ENCODE measurements around the gene FYN. TPM values are rescaled to one million over a fixed set of nuclear protein-coding genes. Genes with fewer than 3 reads are reported as not detected.

Gene FYN
- total and polyA plus RNA-seq, 9 of the 15 experiments (the other 6 are each of a cell fraction or from before 2014, with no cell fraction given) = 2.9 to 22.1 (median 11.4) TPM

DNA sequence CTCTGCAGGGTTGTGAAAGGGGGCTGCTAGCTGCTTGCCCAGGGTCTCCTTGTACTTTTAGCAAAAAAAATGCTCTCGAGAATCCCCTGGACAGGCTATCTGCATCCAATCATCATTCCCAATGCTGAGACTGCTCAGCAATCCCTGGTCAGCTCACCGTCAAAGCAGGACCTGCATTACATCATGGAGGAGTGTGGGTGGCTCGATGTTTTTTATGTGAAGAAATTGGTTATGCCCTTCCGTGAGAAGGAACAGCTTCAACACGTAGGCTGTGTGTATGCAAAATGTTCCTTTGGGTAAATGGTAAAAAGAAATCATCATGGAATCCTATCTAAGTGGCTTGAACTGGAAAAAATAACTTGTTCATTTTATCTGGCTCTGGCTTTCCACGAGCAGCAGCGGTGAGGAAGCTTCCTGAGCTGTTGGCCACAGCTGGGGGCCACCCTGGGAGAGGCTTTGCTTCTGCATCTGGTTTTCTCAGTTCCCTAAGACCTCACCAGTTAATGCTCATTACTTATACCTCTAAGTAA is 111.4 kb downstream of the FYN start:
- FAIRE-seq (no peak), DNase-seq (ENCODE audit: extremely low read depth in 1 of 4, low spot score in 3 of 4) (no peak), ATAC-seq (no peak)
- Histone ChIP-seq H3K4me1 (replicated peaks in 1 of 2; ENCODE audit: control insufficient read depth in 2 of 2, insufficient read depth in 2 of 2, low read length in 2 of 2) (no peaks in the 10 kb centered on the region), H3K4me2 (ENCODE audit: insufficient read depth, low read length) (no peak overlapping the region), H3K27me3 (ENCODE audit: control insufficient read depth in 2 of 2, insufficient read depth in 2 of 2, low read length in 2 of 2) (peaks cover 0 to 19% of the 10 kb centered on the region in 2 experiments; a peak in 2 of 5 replicates), H3K9ac (ENCODE audit: insufficient read depth in 1 of 2, low read depth in 2 of 2, low read length in 2 of 2) (no peak overlapping the region), H3K27ac (ENCODE audit: extremely low read depth, low read depth, low read length) (no peak overlapping the region), H3K9me3 (replicated peaks; ENCODE audit: control insufficient read depth, insufficient read depth, low read depth, low read length) (no peaks in the 10 kb centered on the region), H3K9me1 (ENCODE audit: control insufficient read depth, insufficient read depth, low read length) (no peaks in the 10 kb centered on the region), H4K20me1 (replicated peaks; ENCODE audit: control insufficient read depth, insufficient read depth, low read length) (no peaks in the 10 kb centered on the region), H3K4me3 (no peak overlapping the region), H2AFZ (ENCODE audit: low read depth, low read length) (no peak overlapping the region), H3K36me3 (ENCODE audit: control insufficient read depth, insufficient read depth, low read length) (no peaks in the 10 kb centered on the region), H3K79me2 (ENCODE audit: control insufficient read depth, insufficient read depth, low read length) (no peaks in the 10 kb centered on the region)
- TF ChIP-seq MTA2 (IDR thresholded peaks at IDR 0.05; ENCODE audit: low read depth) = no peak
- no peak for TF ChIP-seq HNRNPH1 (optimal IDR thresholded peaks at IDR 0.05; ENCODE audit: low read depth, low read length)
- no peak for TF ChIP-seq RBM39 (optimal IDR thresholded peaks at IDR 0.05; ENCODE audit: low read depth, low read length)
- no peak for TF ChIP-seq ARID4B (CRISPR knock-in tag; IDR thresholded peaks at IDR 0.05)
- no peak for TF ChIP-seq ILF3 (IDR thresholded peaks at IDR 0.05; ENCODE audit: borderline replicate concordance)
- TF ChIP-seq ZNF280A (IDR thresholded peaks at IDR 0.05; ENCODE audit: low read depth, partially characterized antibody) = no peak
- no peak for TF ChIP-seq SIRT6 (IDR thresholded peaks at IDR 0.05; ENCODE audit: low read depth, low read length)
- no peak for TF ChIP-seq ZNF445 (CRISPR knock-in tag; IDR thresholded peaks at IDR 0.05; ENCODE audit: low read depth)
- TF ChIP-seq, protein P1, sequence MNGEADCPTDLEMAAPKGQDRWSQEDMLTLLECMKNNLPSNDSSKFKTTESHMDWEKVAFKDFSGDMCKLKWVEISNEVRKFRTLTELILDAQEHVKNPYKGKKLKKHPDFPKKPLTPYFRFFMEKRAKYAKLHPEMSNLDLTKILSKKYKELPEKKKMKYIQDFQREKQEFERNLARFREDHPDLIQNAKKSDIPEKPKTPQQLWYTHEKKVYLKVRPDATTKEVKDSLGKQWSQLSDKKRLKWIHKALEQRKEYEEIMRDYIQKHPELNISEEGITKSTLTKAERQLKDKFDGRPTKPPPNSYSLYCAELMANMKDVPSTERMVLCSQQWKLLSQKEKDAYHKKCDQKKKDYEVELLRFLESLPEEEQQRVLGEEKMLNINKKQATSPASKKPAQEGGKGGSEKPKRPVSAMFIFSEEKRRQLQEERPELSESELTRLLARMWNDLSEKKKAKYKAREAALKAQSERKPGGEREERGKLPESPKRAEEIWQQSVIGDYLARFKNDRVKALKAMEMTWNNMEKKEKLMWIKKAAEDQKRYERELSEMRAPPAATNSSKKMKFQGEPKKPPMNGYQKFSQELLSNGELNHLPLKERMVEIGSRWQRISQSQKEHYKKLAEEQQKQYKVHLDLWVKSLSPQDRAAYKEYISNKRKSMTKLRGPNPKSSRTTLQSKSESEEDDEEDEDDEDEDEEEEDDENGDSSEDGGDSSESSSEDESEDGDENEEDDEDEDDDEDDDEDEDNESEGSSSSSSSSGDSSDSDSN (IDR thresholded peaks at IDR 0.05; ENCODE audit: borderline replicate concordance in 1 of 2, low read depth in 2 of 2, low read length in 2 of 2) = no peak
- WGBS (ENCODE audit: insufficient coverage, low coverage, missing lambda C conversion rate) = 12% methylated on average over 7 of the region's 7 CpGs
- CTCF ChIA-PET (ENCODE audit: low intra/inter-chr PET ratio) = no interaction called here
- intact Hi-C loops (cut with micrococcal nuclease) = no loop called here
- BruUV-seq (replicated peaks) = no TSS peak
- in situ Hi-C loops (cut with MboI) = no loop called here
- POLR2A ChIA-PET = interaction anchor here (0.6 to 1.8 kb wide), 5 partner anchors 8 to 1072 kb away, joined by 3 to 5 read pairs (median 3); no protein-coding TSS in a partner anchor

Data from K562 (cell line).